ENCODE measurements around the gene AGMAT.

AGMAT gene

GRCh38 chr1:15573477-15573876 lies 11.4 kb downstream of the AGMAT start:
- Histone ChIP-seq H3K9ac (ENCODE audit: low read length) (no peak overlapping the region), H4K20me1 (ENCODE audit: low read depth, low read length) (no peaks in the 10 kb centered on the region), H3K4me3 (ENCODE audit: insufficient read depth, low read length, poor library complexity, severe bottlenecking) (no peak overlapping the region), H3K9me2 (replicated peaks; ENCODE audit: insufficient read depth, low read length) (no peaks in the 10 kb centered on the region), H2AFZ (ENCODE audit: low read depth, low read length, severe bottlenecking) (no peak overlapping the region), H3K27me3 (ENCODE audit: low read length) (no peaks in the 10 kb centered on the region), H3K9me3 (ENCODE audit: insufficient read depth, low read length) (no peaks in the 10 kb centered on the region), H3F3A (ENCODE audit: insufficient read depth) (peaks cover 22% of the 10 kb centered on the region), H3K36me3 (ENCODE audit: low read length) (no peaks in the 10 kb centered on the region), H3K79me2 (ENCODE audit: insufficient read depth, low read length) (no peaks in the 10 kb centered on the region), H3K4me2 (ENCODE audit: low read depth, low read length, poor library complexity, severe bottlenecking) (no peak overlapping the region), H3K27ac (ENCODE audit: low read depth, low read length) (no peak overlapping the region)
- TF ChIP-seq EZH2phosphoT487 (conservative IDR thresholded peaks at IDR 0.05; ENCODE audit: low read length) = no peak
- TF ChIP-seq CTCF (IDR thresholded peaks at IDR 0.05; ENCODE audit: insufficient read depth, low read length, poor library complexity, severe bottlenecking) = no peak

- no peaks in the 10 kb centered on the region for H4K20me1 ChIP-seq (ENCODE audit: low read depth, low read length)
- peaks cover 22% of the 10 kb centered on the region for H3F3A ChIP-seq (ENCODE audit: insufficient read depth)
- 0 out of 2 replicates have a peak overlapping the region, but pooled peaks have one; percentile 9 for H3K9ac ChIP-seq (ENCODE audit: low read length)
- H3K27ac ChIP-seq (ENCODE audit: low read depth, low read length) = peak overlapping the region; percentile 81
- H2AFZ ChIP-seq (ENCODE audit: low read depth, low read length, severe bottlenecking) = no peak overlapping the region
- no peaks in the 10 kb centered on the region for H3K79me2 ChIP-seq (ENCODE audit: insufficient read depth, low read length)
- H3K4me2 ChIP-seq (ENCODE audit: low read depth, low read length, poor library complexity, severe bottlenecking) = peak overlapping the region; percentile 53
- H3K36me3 ChIP-seq (ENCODE audit: low read length) = 0 out of 2 replicates have a peak, but pooled peaks cover 2% of the 10 kb centered on the region
- no peaks in the 10 kb centered on the region for H3K9me2 ChIP-seq (replicated peaks; ENCODE audit: insufficient read depth, low read length)
- H3K9me3 ChIP-seq (ENCODE audit: insufficient read depth, low read length) = no peaks in the 10 kb centered on the region
- no peak overlapping the region for H3K4me3 ChIP-seq (ENCODE audit: insufficient read depth, low read length, poor library complexity, severe bottlenecking)
- TF ChIP-seq CTCF (IDR thresholded peaks at IDR 0.05; ENCODE audit: insufficient read depth, low read length, poor library complexity, severe bottlenecking) (no peak), EZH2phosphoT487 (conservative IDR thresholded peaks at IDR 0.05; ENCODE audit: low read length) (no peak)
- H3K27me3 ChIP-seq (ENCODE audit: low read length) = no peaks in the 10 kb centered on the region
Observed at GRCh38 chr1:15571266-15571665, 13.6 kb downstream of the AGMAT start.

GRCh38 chr1:15570861-15571260 lies 14.0 kb downstream of the AGMAT start:
- 0 out of 2 replicates have a peak, but pooled peaks cover 2% of the 10 kb centered on the region for H3K36me3 ChIP-seq (ENCODE audit: low read length)
- no peak overlapping the region for H3K4me2 ChIP-seq (ENCODE audit: low read depth, low read length, poor library complexity, severe bottlenecking)

More at GRCh38 chr1:15570861-15571260, 14.0 kb downstream of the AGMAT start:
- no peaks in the 10 kb centered on the region for H4K20me1 ChIP-seq (ENCODE audit: low read depth, low read length)
- no peak for TF ChIP-seq EZH2phosphoT487 (conservative IDR thresholded peaks at IDR 0.05; ENCODE audit: low read length)
- no peak for TF ChIP-seq CTCF (IDR thresholded peaks at IDR 0.05; ENCODE audit: insufficient read depth, low read length, poor library complexity, severe bottlenecking)
- no peaks in the 10 kb centered on the region for H3K27me3 ChIP-seq (ENCODE audit: low read length)
- no peak overlapping the region for H2AFZ ChIP-seq (ENCODE audit: low read depth, low read length, severe bottlenecking)
- no peak overlapping the region for H3K4me3 ChIP-seq (ENCODE audit: insufficient read depth, low read length, poor library complexity, severe bottlenecking)
- peaks cover 22% of the 10 kb centered on the region for H3F3A ChIP-seq (ENCODE audit: insufficient read depth)
- no peaks in the 10 kb centered on the region for H3K9me3 ChIP-seq (ENCODE audit: insufficient read depth, low read length)
- H3K9me2 ChIP-seq (replicated peaks; ENCODE audit: insufficient read depth, low read length) = no peaks in the 10 kb centered on the region
- H3K27ac ChIP-seq (ENCODE audit: low read depth, low read length) = peak overlapping the region; percentile 81
- H3K79me2 ChIP-seq (ENCODE audit: insufficient read depth, low read length) = no peaks in the 10 kb centered on the region
- H3K9ac ChIP-seq (ENCODE audit: low read length) = no peak overlapping the region

Measured in SU-DHL-6 (cell line).